ENCODE results near the gene GJB2. TPM values are rescaled to one million over a fixed set of nuclear protein-coding genes. Genes with fewer than 3 reads are reported as not detected.

The GJB2 gene
- total and polyA plus RNA-seq, 2 of the 4 experiments (the other 2 are of a cell fraction): under 0.01 to 0.17 TPM

DNA sequence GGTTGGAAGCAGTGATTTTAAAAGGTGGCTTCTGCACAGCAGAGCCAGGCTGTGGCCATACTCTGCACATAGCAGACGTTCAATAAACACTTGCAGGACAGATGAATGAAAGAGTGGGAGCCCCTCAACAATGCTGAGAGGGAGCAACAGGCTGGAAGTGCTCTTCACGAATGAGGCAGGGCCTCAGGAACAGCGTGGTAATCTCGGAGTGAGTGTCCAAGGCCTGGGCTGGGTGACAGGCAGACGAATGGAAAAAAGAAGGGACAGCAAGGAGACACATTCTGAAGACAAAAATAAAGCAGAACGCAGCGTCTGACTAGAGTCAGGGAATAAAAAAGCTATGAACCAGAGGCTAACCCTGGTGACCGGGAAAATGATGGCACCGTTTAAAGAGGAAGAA, 43.0 kb downstream of the GJB2 start:
- no peak overlapping the region for H2AFZ ChIP-seq (replicated peaks; ENCODE audit: low read length, poor library complexity)
- H3K9me3 ChIP-seq (ENCODE audit: control insufficient read depth, insufficient read depth, low read length): no peaks in the 10 kb centered on the region
- intact Hi-C loops (cut with micrococcal nuclease): no loop called here
- ChIA-PET POLR2A (ENCODE audit: unreplicated experiment) (no interaction called here), CTCF (no interaction called here)
- H3K9me1 ChIP-seq (ENCODE audit: insufficient read depth, low read length): no peaks in the 10 kb centered on the region
- no peak overlapping the region for H3K18ac ChIP-seq (ENCODE audit: low read depth, low read length)
- DNase-seq (no peak), ATAC-seq (ENCODE audit: low read depth) (no peak)
- H2BK15ac ChIP-seq (ENCODE audit: low read depth, low read length): no peak overlapping the region
- H3K27ac ChIP-seq (ENCODE audit: insufficient read depth, low read length): no peak overlapping the region
- H3K36me3 ChIP-seq (ENCODE audit: control insufficient read depth, insufficient read depth, low read length): peaks cover 1% of the 10 kb centered on the region; the same call in 1 of the 2 replicates
- no peak overlapping the region for H2AK5ac ChIP-seq (ENCODE audit: low read depth, low read length)
- H3K27me3 ChIP-seq (ENCODE audit: control insufficient read depth, insufficient read depth, low read length): peaks cover 8% of the 10 kb centered on the region
- H2BK5ac ChIP-seq (ENCODE audit: low read depth, low read length, poor library complexity, severe bottlenecking): no peak overlapping the region
- H4K8ac ChIP-seq (ENCODE audit: low read depth in 2 of 2, low read length in 2 of 2): no peak overlapping the region
- no peak overlapping the region for H4K5ac ChIP-seq (ENCODE audit: low read depth, low read length)
- no peak overlapping the region for H3K9ac ChIP-seq (ENCODE audit: low read depth, low read length)
- H3K79me1 ChIP-seq (ENCODE audit: low read depth in 1 of 2, low read length in 2 of 2): no peaks in the 10 kb centered on the region
- 50% methylated on average over 8 of the region's 9 CpGs; no CpG with 5 or more reads in 1 of the 2 experiments for WGBS, 2 experiments (ENCODE audit: extremely low coverage in 2 of 2, insufficient read length in 1 of 2)
- no peak overlapping the region for H2BK20ac ChIP-seq (ENCODE audit: low read depth, low read length)
- H3K14ac ChIP-seq (replicated peaks; ENCODE audit: low read depth, low read length): no peak overlapping the region
- no peak overlapping the region for H3K4me2 ChIP-seq (ENCODE audit: low read depth, low read length)
- dilution Hi-C loops (cut with HindIII; ENCODE audit: low sequenced_read_pairs, unreplicated experiment): no loop called here
- no peak overlapping the region for H3K4me3 ChIP-seq (ENCODE audit: insufficient read depth, low read depth, low read length)
- H2BK120ac ChIP-seq (ENCODE audit: low read depth, low read length): no peak overlapping the region
- no peak overlapping the region for H2AK9ac ChIP-seq (replicated peaks; ENCODE audit: low read depth, low read length, poor library complexity)
- in situ Hi-C loops (cut with MboI; ENCODE audit: low sequenced_read_pairs): loop anchor here (25.0 kb wide), 1 partner anchor 512 kb away; the partner anchor contains the start of gene MPHOSPH8
- no peak overlapping the region for H3K23ac ChIP-seq (ENCODE audit: low read depth, low read length)
- H3K4me1 ChIP-seq (ENCODE audit: control insufficient read depth, insufficient read depth, low read length): no peaks in the 10 kb centered on the region
- TF ChIP-seq, protein P1, sequence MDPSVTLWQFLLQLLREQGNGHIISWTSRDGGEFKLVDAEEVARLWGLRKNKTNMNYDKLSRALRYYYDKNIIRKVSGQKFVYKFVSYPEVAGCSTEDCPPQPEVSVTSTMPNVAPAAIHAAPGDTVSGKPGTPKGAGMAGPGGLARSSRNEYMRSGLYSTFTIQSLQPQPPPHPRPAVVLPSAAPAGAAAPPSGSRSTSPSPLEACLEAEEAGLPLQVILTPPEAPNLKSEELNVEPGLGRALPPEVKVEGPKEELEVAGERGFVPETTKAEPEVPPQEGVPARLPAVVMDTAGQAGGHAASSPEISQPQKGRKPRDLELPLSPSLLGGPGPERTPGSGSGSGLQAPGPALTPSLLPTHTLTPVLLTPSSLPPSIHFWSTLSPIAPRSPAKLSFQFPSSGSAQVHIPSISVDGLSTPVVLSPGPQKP (IDR thresholded peaks at IDR 0.05; ENCODE audit: borderline replicate concordance, low read depth, low read length): no peak
- TF ChIP-seq NFE2L2 (IDR thresholded peaks at IDR 0.05; ENCODE audit: low read depth, low read length) (no peak), MAZ (IDR thresholded peaks at IDR 0.05; ENCODE audit: borderline replicate concordance, low read depth, low read length) (no peak), BHLHE40 (IDR thresholded peaks at IDR 0.05; ENCODE audit: low read depth, low read length) (no peak), CEBPB (IDR thresholded peaks at IDR 0.05; ENCODE audit: low read depth, low read length) (no peak), SMC3 (IDR thresholded peaks at IDR 0.05; ENCODE audit: low read depth, low read length) (no peak), CHD1 (IDR thresholded peaks at IDR 0.05; ENCODE audit: low read depth, low read length) (no peak), MXI1 (IDR thresholded peaks at IDR 0.05; ENCODE audit: borderline replicate concordance, low read depth, low read length) (no peak), MAFK (IDR thresholded peaks at IDR 0.05; ENCODE audit: low read depth, low read length) (no peak), RCOR1 (IDR thresholded peaks at IDR 0.05; ENCODE audit: insufficient replicate concordance, low read length) (no peak), POLR2A (IDR thresholded peaks at IDR 0.05; ENCODE audit: low read depth, low read length) (no peak), RFX5 (IDR thresholded peaks at IDR 0.05; ENCODE audit: low read depth, low read length) (no peak), FOS (IDR thresholded peaks at IDR 0.05; ENCODE audit: low read depth, low read length) (no peak), RAD21 (IDR thresholded peaks at IDR 0.05; ENCODE audit: low read length) (no peak)
- TF ChIP-seq, protein P2, sequence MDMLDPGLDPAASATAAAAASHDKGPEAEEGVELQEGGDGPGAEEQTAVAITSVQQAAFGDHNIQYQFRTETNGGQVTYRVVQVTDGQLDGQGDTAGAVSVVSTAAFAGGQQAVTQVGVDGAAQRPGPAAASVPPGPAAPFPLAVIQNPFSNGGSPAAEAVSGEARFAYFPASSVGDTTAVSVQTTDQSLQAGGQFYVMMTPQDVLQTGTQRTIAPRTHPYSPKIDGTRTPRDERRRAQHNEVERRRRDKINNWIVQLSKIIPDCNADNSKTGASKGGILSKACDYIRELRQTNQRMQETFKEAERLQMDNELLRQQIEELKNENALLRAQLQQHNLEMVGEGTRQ (IDR thresholded peaks at IDR 0.05; ENCODE audit: low read depth, low read length): no peak
- TF ChIP-seq, protein P3, sequence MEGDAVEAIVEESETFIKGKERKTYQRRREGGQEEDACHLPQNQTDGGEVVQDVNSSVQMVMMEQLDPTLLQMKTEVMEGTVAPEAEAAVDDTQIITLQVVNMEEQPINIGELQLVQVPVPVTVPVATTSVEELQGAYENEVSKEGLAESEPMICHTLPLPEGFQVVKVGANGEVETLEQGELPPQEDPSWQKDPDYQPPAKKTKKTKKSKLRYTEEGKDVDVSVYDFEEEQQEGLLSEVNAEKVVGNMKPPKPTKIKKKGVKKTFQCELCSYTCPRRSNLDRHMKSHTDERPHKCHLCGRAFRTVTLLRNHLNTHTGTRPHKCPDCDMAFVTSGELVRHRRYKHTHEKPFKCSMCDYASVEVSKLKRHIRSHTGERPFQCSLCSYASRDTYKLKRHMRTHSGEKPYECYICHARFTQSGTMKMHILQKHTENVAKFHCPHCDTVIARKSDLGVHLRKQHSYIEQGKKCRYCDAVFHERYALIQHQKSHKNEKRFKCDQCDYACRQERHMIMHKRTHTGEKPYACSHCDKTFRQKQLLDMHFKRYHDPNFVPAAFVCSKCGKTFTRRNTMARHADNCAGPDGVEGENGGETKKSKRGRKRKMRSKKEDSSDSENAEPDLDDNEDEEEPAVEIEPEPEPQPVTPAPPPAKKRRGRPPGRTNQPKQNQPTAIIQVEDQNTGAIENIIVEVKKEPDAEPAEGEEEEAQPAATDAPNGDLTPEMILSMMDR (conservative IDR thresholded peaks at IDR 0.05; ENCODE audit: low read depth, low read length): no peak
- H4K91ac ChIP-seq (ENCODE audit: insufficient read depth, low read depth, low read length): no peak overlapping the region
- H3K4ac ChIP-seq (ENCODE audit: low read depth, low read length): no peak overlapping the region
- H4K20me1 ChIP-seq (ENCODE audit: insufficient read depth, low read length): no peaks in the 10 kb centered on the region
- no TSS peak for BruUV-seq (replicated peaks)
- H3K56ac ChIP-seq (ENCODE audit: extremely low read depth, insufficient read depth, low read length): no peak overlapping the region
